Stimulated activated CD4-positive, alpha-beta T cell treated with anti-CD3 and anti-CD28 coated beads, Interleukin-12 subunit alpha, Interleukin-12 subunit beta, amount 100 ng/mL, for 4 hours (primary cell): ENCODE data around the gene PDE9A.

Experiments used
- DNase-seq: peaks from one replicate; pipeline ENCODE4 v3.0.0-alpha.2; 2020

PDE9A gene

DNA sequence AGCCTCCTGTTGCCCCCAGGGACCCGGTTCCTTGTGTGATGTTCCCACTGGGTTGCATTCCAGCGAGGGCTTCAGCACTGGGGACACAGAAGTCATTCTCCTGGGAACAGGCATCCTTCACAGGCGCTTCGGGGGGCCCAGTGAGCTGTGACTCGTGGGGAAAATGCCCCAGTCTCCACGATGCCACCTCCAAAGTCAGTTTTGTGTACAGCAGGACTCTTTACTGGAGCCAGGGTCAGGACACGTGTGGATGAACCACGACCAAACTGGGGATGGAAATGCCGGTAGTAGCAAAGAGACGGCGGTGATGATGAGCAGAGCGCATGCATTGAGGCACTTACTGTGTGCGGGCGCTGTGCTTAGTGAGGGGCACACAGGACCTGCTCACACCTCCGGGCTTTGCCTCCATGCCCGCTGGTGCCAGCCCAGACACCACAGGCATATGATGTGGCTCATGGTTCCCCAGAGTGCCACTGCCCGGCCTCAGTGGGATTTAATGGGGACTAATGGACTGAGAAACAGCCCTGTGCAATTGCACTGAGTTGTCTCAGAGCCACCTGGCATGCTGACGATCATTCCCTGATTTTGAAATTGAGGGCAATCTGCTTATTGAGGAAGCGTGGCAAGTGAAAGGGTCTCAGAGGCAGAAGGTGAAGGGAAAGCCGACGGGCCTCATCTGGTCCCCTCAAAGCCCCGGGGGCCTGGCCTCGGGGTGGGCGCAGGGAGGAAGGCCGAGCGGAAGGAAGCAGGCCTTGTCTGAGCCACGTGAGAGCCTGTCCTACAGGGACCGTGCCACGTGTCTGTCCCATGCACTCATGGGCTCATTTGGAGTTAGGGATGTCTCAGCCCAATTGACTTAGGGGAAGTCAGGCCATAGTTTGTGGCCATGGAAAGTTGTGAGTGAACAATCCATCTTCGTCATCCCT is 91.4 kb downstream of the PDE9A start:
- DNase-seq: no peak

DNA sequence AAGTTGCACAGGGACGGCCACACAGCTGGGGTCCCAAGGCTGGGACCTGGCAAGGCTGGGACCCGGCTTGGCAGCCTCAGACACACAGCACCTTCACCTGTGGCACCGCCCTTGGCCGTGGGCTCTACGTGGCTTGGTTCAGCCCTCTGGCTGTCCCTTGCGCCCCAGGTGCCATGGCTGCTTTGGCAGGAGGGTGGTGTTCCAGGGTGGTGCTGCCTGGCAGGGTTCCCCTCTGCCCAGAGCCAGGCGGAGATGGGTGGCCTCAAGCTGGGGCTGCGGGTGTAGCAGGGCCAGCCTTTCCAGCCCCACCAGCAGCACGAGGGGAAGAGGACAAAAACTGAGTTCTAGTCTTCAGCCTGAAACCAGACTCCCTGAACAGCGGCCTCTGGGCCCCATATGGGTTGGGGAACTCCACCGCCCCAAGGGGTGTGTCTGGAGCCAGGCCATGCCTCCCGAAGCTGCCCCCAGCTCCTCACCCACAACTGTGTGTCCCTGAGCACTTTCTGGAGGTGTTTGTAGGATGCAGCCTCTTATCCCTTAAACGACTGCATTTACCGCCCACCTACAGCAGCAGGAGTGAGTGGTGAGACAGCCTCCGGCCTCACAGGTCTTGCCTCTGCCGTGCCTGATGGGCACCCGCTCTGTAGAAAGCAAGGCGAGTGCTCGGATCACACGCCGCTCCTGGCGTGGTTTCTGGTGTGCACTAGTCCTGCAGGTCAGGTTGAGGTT is 92.3 kb downstream of the PDE9A start:
- DNase-seq: no peak

DNA sequence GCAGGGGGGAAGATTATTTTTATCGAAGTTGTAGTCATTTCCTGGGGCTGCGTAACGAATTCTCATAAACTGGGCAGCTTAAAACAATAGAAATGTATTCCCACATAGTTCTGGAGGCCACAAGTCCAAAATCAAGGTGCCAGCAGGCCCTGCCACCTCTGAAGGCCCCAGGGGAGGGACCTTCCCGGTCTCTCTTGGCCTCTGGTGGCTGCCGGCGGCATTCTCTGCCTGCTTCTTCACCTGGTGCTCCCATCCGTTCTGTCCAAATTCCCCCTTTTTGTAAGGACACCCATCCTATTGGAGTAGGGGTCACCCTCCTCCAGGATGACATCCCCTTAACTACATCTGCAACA is 92.8 kb downstream of the PDE9A start:
- DNase-seq: no peak

DNA sequence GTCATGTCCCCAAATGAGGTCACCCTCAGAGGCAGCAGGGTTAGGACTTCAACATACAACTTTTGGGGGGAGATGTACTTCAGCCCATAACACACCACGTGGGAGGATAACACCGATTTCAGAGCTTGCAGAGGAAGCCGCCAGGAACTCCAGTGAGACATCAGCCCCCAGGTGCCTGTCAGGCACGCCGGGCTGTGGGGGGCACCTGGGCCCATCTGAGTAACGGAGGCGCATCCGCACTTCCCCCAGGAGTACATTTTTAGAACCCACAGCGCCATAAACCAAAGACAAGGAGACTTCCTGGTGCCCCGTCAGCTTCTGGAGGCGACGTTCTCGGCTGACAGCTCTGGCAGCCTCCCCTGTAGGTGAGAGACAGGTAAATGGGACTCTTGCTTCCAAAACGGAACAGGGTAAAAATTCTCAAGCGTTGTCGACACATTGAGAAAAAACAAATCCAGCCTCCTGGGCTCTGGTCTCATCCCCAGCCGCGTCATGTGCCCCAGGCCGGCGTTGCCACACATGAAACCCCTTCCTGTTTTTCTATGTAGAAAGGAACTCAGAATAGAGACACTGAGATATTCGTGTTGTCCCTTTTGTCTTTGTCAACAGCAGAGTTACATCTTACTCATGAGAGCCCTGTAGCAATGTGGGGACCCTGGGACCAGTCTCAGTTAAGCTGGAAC is 93.3 kb downstream of the PDE9A start:
- DNase-seq: peak; percentile 11

DNA sequence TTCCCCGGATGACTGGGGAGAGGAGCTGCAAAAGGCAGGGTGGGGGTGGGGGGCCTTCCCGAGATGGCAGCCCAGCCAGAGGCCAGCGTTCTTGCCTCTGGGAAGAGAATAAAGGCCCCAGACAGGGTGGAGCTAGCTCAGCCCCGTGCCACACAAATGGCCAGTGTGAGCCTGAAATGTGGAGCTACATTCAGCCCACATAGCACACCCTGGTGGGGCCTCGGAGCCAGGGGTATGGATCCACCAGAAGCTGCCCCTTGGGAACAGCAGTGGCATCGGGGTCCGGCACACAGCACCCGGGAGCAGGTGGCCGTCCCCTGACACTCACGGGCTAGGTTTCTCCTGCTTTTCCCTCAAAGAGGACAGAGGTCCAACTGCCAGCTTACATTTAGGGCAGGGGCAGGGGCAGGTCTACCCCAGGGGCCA is 93.9 kb downstream of the PDE9A start:
- DNase-seq: no peak

DNA sequence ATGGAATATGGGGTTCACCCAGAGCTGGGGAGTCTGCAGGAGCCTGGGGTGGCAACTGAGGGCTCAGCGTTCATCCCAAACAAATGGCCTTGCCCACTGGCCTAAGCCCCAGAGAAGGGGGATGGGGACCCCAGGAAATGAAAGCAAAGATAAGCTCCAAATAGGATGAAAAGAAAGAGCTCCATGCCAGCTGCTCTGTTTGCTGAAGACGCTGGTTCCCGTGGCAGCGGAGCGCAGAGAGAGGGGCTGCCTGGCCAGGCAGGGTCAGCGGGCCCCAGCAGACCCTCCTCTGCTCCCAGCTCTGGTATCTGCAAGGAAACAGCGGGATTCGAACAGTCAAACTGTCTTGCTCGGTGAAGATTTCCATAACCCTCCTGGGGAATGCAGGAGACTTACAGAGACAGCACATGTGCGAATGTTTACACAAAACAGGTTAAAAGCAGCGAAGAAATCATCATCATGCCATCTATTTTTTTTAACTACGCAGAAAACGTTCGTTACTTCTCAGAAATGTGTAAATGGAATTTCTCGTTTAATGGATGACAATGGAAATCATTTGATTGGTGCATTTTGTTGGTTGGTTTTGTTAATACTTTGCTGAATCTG is 94.4 kb downstream of the PDE9A start:
- no peak for DNase-seq

DNA sequence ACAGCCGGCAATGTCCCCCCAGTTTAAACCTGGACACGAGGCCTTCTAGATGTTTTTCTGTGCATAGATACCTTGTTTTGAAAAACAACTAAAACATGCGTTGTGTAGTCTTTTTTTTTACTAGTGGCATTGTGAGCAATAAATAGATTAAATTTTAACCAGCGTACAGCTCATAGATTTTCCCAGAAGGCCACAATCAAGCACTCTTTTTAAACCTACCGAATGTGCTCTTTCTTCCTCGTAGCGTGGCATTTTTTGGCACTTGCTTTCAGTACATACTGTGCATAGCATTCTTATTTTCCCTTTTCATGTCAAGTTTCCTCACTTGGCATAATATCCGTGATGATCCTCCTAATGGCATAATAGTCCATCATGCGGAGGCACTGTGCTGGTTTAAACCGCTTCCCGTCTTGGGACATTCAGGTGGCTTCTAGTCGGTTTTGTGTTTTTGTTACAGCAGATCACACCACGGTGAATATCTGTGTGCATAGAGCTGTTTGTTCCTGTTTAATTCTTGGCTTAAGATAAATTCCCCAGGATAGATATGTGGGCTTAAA is 95.3 kb downstream of the PDE9A start:
- DNase-seq: no peak

DNA sequence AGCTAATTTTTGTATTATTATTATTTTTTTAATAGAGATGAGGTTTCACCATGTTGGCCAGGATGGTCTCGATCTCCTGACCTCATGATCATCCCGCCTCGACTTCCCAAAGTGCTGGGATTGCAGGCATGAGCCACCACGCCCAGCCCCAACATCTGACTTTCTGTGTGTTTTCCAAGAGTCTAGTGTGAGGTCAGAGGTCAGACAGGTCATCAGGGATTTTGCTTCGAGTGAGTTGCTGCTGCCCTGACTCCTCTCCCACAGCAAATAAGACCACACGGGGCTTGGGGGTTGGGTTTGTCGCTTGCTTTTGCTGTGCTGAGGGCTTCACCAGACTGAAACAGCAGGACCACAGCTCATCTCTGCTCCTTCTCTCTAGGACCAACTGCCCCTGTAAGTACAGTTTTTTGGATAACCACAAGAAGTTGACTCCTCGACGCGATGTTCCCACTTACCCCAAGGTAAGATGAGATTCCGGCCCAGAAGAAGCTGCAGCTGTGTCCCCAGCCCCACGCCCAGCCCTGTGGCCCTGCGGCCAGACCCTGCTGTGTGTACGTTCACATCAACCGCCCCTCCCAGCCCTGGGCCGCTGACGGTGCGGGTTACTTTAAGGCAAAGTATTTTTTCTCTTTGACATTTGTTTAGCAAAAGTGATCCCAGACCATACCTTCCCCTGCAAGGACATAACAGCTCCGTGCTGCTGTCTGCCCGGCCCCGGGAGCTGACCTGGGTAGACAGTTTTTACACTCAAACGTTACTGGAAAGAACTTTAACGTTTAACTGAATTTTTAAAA is 97.5 kb downstream of the PDE9A start:
- DNase-seq: no peak

DNA sequence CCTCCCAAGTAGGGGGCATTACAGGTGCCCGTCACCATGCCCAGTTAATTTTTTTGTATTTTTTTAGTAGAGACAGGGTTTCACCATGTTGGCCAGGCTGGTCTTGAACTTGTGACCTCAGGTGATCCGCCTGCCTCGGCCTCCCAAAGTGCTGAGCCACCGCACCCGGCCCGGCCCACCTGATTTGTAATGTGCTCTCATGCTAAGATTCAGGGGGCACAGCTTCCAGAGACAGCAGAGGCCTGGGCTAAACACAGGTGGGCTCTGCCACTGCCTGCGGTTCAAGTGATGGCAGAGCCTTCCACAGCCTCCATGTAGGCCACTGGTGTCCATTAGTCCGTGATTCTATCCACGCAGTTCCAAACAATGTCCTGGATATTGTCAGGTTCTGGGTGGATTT is 98.4 kb downstream of the PDE9A start:
- DNase-seq: no peak

DNA sequence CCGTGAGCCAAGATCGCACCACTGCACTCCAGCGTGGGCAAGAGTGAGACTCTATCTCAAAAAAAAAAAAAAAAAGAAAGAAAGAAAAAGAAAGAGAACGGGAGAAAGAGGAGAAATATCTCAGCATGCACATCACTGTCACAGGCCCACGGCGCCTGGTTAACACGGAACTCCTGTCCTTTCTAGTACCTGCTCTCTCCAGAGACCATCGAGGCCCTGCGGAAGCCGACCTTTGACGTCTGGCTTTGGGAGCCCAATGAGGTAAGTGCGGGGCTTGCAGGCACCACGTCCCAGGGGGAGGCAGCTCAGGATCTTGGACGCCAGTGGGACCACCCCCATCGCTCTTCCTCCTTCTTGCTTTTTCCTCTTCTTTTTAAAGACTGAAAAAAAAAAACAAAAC is 100.4 kb downstream of the PDE9A start:
- DNase-seq: no peak

DNA sequence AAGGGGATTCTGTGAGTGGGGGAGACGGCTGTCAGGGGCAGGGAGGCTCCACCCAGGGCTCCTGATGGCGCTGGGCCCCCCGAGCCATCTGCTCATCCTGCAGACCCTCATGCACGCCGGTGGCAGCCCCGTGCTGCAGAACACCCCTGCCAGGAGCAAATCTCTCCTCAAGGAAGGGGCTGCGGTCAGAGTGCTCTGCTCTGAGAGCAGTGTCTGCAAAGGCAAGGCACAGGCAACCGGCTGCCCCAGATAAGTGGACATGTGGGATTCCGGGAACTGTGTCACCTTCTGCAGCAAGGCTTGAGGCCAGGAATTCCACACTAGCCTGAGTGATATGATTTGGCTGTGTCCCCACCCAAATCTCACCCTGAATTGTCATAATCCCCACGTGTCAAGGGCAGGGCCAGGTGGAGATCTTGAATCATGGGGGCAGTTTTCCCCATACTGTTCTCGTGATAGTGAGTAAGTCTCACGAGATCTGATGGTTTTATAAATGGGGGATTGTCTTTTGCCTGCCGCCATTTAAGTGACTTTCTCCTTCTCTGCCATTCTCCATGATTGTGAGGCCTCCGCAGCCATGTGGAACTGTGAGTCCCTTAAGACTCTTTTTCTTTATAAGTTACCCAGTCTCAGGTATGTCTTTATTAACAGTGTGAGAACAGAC is 101.0 kb downstream of the PDE9A start:
- no peak for DNase-seq

DNA sequence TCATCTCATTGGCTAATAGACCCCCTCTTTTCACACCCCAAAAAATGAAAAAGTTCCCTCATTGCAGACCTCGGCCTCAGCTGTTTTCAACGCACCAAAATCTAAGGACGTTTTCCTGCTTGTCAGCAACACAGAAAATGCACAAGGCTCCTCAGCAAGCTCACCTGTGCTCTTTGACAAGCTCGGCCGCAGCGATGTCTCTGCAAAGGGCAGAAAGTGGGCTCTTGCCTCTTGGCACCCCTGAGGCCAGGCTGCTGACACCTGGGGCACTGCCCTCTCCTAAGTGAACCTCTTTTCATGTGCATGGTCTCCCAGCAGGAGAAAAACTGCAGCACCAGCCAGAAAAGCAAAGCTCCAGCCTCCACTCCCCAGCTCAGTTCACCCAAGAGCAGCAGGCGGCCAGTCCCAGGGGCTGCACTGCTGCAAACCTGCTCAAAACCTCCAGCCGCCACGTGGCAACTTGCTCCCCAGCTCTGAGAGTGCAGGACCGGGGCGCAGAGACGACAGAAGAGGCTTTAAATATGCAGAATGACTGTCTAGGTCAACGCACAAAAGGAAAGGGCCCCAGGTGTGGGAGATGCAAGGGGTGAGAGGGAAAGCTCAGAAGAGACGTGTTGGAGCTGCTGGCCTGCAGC is 101.7 kb downstream of the PDE9A start:
- DNase-seq: no peak

DNA sequence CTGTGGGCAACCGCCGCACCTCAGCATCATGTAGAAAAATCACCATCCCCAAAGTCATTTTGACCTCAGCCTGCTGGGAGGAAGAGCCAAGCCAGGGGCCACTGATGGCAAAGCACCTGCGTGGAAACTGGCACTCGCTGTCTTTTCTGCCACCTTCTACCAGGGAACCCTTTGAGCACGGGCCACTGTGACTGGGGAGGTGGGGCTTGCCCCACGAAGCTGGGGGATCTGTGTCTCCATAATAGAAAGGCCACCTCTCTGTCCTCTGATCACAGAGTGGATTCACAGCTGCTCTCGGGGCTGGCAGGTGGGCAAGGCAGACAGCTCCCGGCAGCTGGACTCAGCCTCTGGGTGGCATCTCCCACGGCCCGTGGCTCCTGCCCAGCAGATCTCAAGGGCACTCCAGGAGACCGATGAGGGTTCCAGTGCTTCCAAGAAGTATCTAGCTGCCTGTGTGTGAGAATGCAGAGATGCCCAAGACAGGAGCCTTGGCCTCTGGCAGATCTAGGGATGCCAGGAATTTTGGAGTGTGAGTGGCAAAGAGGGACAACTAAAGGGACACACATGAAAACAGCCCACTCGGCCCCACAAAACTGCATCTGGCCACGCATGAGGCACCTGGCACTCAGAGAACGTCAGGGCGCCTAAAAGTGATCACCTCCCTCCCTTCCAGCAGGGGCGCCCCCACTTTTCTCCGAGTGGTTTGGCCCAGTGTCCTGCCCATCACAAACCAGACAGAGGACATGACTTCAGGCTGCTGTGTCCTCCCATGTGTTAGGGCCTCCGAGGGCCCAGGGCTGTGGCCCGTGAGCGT is 102.6 kb downstream of the PDE9A start:
- no peak for DNase-seq

DNA sequence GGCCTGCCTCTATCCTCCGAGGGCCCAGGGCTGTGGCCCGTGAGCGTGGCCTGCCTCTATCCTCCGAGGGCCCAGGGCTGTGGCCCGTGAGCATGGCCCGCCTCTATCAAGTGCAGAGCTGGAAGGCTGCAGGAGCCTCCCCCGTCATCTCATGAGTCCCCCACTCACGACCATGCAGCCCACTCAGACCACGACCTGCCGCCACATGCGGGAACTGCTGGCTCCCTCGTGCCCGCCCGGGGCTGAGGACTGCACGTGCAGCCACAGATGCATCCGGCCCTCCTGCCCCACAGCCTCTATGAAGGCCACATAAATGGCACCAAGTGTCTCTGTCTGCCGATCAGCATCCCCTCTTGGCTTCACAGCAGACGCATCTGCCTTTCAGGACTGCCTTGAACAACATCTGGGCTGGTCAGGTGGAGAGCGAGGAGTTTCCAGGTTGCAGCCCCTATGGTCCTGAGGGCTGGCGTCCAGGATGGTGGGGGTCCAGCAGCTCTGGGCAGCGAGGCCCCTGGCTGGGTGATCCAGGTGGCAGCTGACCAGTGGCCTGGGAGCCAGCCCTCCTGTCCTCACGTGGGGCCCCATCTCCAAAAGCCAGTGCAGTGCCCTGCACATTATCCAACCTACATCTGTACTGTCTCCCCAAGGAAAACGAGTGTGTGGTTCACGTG is 103.3 kb downstream of the PDE9A start:
- no peak for DNase-seq

DNA sequence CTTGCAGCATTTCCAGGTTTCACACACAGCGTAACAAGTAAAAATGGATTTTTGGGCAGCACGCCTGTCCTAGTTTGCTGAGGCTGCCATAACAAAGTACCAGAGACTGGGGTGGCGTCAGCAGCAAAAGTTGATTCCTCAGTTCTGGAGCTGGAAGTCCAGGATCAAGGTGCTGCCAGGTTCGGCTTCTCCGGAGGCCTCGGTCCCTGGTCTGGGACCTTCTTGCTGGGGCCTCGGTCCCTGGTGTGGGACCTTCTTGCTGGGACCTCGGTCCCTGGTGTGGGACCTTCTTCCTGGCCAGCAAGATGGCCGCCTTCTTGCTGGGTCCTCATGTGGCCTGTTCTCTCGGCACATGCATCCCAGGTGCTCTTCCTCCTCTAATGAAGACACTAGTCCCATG is 104.0 kb downstream of the PDE9A start:
- DNase-seq: no peak

DNA sequence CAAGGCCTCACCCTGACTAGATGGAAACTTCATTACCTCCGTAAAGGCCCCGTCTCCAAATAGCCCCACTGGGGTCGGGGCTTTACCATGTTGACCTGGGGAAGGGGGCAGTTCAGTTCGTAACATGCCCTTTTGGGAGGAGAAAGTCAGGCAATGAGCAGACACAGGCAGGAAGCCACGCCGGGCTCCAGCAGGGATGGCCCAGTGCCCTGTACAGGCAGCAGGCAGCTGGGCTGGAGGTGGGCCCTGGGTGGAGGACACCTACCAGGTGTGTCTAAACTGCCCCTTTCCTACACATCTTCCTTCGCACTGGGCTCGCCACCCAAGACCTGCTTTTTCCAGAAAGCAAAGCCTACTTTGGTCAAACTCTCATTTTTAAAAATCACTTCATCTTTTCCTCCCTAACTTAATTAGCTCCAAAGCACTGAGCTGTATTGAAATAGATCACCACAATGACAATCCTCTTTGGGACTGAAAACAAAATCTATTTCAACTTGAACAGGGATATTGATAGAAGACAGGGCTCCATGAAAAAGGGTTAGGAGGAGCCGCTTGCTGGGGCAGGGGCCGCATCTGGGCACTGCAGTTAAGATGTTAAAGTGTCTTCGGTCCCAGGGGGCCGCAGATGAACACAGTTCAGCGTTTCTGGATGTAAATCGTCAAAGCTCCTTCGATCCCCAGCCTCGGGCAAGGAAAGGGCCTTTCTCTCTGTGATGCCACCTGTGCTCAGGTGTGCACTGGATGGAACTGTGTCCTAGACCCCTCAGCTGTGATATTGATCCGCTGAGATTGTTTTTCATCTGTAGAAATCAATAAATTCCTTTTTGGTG is 104.6 kb downstream of the PDE9A start:
- no peak for DNase-seq

DNA sequence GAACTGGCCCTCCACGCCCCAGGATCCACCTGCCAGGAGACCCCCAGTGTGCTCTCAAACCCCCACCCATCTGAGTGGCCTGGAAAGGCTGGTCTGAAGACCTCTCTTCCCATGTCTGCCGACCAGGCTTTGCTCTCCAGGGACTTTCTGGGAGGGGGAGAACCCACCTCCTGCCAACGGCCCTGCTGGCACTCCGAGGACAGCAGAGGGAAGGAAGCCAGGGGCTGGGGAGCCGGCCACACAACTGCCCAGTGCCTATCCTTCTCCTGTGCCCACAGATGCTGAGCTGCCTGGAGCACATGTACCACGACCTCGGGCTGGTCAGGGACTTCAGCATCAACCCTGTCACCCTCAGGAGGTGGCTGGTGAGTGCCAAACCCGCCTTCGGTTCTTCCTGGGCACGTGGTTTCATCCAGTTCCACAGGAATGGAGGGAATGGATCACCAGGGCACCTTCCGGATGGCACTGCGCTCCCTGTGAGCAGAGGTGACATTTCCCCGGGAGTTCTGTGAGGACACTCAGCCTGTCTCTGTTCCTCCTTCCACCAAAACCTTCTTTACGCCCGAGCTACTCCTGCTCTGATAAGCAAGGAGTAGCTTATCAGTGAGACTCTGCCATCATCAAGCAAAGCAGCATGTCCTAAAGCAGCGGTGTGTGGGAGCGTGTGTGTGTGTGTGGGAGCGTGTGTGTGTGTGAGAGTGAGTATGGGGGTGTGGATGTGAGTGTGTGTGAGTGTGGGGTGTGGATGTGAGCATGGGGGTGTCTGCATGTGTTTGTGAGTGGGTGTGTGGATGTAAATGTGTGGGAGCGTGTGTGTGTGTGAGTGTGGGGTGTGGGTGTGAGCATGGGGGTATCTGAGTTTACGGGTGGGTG is 105.5 kb downstream of the PDE9A start:
- DNase-seq: no peak

DNA sequence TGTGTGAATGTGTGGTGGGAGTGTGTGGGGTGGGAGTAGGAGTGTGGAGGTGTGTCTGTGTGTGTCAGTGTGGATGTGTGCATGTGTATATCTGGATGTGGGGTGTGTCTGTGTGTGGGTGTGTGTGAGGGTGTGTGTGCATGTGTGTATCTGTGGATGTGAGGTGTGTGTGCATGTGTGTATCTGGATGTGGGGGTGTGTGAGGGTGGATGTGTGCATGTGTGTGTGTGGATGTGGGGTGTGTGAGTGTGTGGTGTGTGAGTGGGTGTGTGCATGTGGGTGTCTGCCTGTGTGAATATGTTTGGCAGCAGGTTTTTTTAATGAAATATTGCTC is 106.1 kb downstream of the PDE9A start:
- DNase-seq: no peak
